ENCODE measurements around the gene POF1B.

POF1B gene

DNA sequence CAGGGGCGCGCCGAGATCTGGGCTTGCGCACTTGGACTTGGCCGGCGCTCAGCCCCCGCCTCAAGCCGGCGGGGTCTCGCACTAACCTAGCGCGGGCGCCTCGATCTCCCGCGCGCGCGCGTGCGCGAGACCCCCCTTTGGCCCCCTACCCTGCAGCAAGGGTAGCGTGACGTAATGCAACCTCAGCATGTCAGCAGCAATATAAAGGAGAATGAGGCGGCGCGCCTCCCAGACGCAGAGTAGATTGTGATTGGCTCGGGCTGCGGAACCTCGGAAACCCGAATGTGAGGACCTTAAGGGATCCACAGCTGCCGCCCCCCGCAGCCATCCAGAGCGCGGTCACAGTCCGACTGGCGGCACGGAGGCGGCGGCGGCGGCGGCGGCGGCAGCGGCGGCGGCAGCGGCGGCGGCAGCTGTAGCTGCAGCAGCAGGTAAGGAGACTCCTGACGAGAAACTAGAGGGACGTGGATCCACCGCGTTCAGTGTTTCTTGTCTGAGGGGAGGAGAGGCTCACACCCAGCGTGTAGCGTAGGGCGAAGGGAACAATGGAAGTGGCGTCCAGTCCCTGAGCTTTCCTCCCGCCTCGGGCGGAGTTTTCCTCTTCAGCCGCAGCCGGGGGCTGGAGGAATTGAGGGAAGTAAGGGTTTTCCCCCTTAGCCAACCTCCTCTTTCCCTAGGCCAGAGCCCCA, 135.6 kb downstream of the POF1B start, which contains the start of the genes SATL1 and ZNF711:
TSS of gene SATL1 (minus strand) at position 19 of the 689 bp plus-strand sequence. CDS start 134,811 bp downstream, outside the sequence.
TSS of gene ZNF711 (plus strand) at position 231 of the 689 bp plus-strand sequence. CDS start 3,582 bp downstream, outside the sequence.
- ChIA-PET CTCF (interaction anchor here (1.2 kb wide), 1 partner anchor 21 kb away, joined by 3 read pairs; no protein-coding TSS in a partner anchor), POLR2A (no interaction called here)
- no peak for DNase-seq (ENCODE audit: low read depth, low spot score)
- H3K4me3 ChIP-seq (ENCODE audit: low read depth, low read length): peak within 1 kb of the TSS; percentile 72
- TF ChIP-seq, protein P1, sequence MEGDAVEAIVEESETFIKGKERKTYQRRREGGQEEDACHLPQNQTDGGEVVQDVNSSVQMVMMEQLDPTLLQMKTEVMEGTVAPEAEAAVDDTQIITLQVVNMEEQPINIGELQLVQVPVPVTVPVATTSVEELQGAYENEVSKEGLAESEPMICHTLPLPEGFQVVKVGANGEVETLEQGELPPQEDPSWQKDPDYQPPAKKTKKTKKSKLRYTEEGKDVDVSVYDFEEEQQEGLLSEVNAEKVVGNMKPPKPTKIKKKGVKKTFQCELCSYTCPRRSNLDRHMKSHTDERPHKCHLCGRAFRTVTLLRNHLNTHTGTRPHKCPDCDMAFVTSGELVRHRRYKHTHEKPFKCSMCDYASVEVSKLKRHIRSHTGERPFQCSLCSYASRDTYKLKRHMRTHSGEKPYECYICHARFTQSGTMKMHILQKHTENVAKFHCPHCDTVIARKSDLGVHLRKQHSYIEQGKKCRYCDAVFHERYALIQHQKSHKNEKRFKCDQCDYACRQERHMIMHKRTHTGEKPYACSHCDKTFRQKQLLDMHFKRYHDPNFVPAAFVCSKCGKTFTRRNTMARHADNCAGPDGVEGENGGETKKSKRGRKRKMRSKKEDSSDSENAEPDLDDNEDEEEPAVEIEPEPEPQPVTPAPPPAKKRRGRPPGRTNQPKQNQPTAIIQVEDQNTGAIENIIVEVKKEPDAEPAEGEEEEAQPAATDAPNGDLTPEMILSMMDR (IDR thresholded peaks at IDR 0.05; ENCODE audit: insufficient read depth, low read length, missing control alignments): no peak

DNA sequence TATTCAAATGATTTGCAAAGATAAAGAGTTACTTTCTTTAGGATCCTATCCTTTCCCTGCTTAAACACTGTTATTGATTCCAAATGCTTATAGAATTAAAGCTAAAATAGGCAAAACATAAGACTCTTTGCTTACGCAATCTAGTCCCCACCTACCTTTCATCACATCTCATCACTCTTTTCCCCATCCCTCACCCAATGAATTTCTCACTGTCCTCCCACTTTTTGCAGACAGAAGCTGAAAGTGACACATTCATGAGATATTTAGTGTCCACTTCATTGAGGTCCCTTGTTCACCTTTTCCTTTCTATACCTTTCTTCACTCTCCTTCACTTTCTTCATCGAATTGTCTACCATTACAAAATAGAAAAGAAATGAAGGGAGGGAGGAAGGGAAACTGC, 136.3 kb downstream of the POF1B start:
- peak overlapping the region; percentile 72 for H3K4me3 ChIP-seq (ENCODE audit: low read depth, low read length)
- ChIA-PET CTCF (no interaction called here), POLR2A (no interaction called here)
- TF ChIP-seq, protein P1 (IDR thresholded peaks at IDR 0.05; ENCODE audit: insufficient read depth, low read length, missing control alignments): no peak
- DNase-seq (ENCODE audit: low read depth, low spot score): no peak

All from AG04449 (cell line).